ENCODE data around the gene ABCA1. TPM values are rescaled to one million over a fixed set of nuclear protein-coding genes. Genes with fewer than 3 reads are reported as not detected.
"Not testable (repeated sequence)": the region's sequence is repeated elsewhere in the genome, so short reads cannot be mapped to it uniquely, and the experiment has no call there.

ABCA1 gene
- total RNA-seq, 1 donor, result 73.1 TPM

GRCh38 chr9:104899759-104900247, 28.2 kb downstream of the ABCA1 start:
- Histone ChIP-seq H3K4me3 (ENCODE audit: insufficient read depth, low read length) (no peak overlapping the region), H4K20me1 (ENCODE audit: insufficient read depth, low read length) (no peaks in the 10 kb centered on the region), H3K36me3 (ENCODE audit: insufficient read depth, low read length) (no peaks in the 10 kb centered on the region), H2AFZ (ENCODE audit: low read length) (no peak overlapping the region), H3K27me3 (ENCODE audit: insufficient read depth, low read length) (no peaks in the 10 kb centered on the region), H3K79me2 (ENCODE audit: insufficient read depth, low read length) (no peaks in the 10 kb centered on the region), H3K9me3 (ENCODE audit: low read depth, low read length) (no peaks in the 10 kb centered on the region), H3K27ac (ENCODE audit: low read depth, low read length) (no peak overlapping the region), H3K4me1 (ENCODE audit: insufficient read depth, low read length) (peaks cover 17% of the 10 kb centered on the region), H3K4me2 (ENCODE audit: insufficient read depth, low read length) (no peak overlapping the region)
- no peak for TF ChIP-seq CTCF (IDR thresholded peaks at IDR 0.05; ENCODE audit: extremely low read depth, low read depth, low read length)
- no peak for DNase-seq (ENCODE audit: insufficient read length, low spot score, missing footprints)

DNA sequence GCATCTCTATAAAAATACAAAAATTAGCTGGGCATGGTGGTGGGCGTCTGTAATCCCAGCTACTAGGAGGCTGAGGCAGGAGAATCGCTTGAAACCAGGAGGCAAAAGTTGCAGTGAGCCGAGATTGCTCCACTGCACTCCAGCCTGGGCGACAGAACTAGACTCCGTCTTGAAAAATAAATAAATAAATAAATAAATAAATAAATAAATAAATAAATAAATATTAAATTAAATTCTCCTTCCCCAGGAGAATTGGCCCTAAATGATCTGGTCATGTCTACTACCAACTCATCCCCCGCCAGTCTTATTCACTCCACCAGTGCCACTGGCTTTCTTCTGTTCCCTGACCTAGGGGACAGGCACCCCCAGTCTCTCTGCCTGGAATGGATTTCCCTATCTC, 29.6 kb downstream of the ABCA1 start:
- H3K27me3 ChIP-seq (ENCODE audit: insufficient read depth, low read length); H3K4me3 ChIP-seq (ENCODE audit: insufficient read depth, low read length); H2AFZ ChIP-seq (ENCODE audit: low read length); H3K9me3 ChIP-seq (ENCODE audit: low read depth, low read length); H3K79me2 ChIP-seq (ENCODE audit: insufficient read depth, low read length); H3K27ac ChIP-seq (ENCODE audit: low read depth, low read length); H4K20me1 ChIP-seq (ENCODE audit: insufficient read depth, low read length); DNase-seq (ENCODE audit: insufficient read length, low spot score, missing footprints); H3K36me3 ChIP-seq (ENCODE audit: insufficient read depth, low read length); H3K4me2 ChIP-seq (ENCODE audit: insufficient read depth, low read length): not testable (repeated sequence)
- peaks cover 14% of the 10 kb centered on the region for H3K4me1 ChIP-seq (ENCODE audit: insufficient read depth, low read length)

DNA sequence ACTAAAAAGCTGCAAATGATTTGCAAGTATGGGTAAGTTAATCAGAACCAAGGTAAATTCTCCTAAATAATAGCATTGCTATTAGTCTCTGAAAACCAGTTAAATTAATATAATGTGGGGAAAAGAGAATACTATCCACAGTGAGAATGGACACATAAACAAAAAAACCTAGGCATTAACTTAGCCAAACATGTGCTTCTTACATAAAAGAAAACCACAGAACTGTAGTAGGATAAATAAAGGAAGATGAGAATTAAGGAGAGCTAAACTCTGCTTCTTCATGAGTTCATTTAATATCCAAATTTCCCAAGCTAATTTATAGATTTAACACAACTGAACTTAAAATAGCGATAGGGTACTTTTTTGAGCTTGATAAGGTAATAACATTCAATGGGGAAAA, 31.8 kb downstream of the ABCA1 start:
- H3K27ac ChIP-seq (ENCODE audit: low read depth, low read length), result peak overlapping the region; percentile 51
- no peaks in the 10 kb centered on the region for H3K79me2 ChIP-seq (ENCODE audit: insufficient read depth, low read length)
- H2AFZ ChIP-seq (ENCODE audit: low read length), result no peak overlapping the region
- no peak for DNase-seq (ENCODE audit: insufficient read length, low spot score, missing footprints)
- H3K27me3 ChIP-seq (ENCODE audit: insufficient read depth, low read length), result no peaks in the 10 kb centered on the region
- peaks cover 14% of the 10 kb centered on the region for H3K4me1 ChIP-seq (ENCODE audit: insufficient read depth, low read length)
- no peak overlapping the region for H3K4me2 ChIP-seq (ENCODE audit: insufficient read depth, low read length)
- H3K9me3 ChIP-seq (ENCODE audit: low read depth, low read length), result no peaks in the 10 kb centered on the region
- no peaks in the 10 kb centered on the region for H3K36me3 ChIP-seq (ENCODE audit: insufficient read depth, low read length)
- H3K4me3 ChIP-seq (ENCODE audit: insufficient read depth, low read length), result no peak overlapping the region
- no peak for TF ChIP-seq CTCF (IDR thresholded peaks at IDR 0.05; ENCODE audit: extremely low read depth, low read depth, low read length)
- no peaks in the 10 kb centered on the region for H4K20me1 ChIP-seq (ENCODE audit: insufficient read depth, low read length)

GRCh38 chr9:104895572-104895971, 32.4 kb downstream of the ABCA1 start:
- Histone ChIP-seq H3K27ac (ENCODE audit: low read depth, low read length) (peak overlapping the region; percentile 51), H3K36me3 (ENCODE audit: insufficient read depth, low read length) (no peaks in the 10 kb centered on the region), H2AFZ (ENCODE audit: low read length) (no peak overlapping the region), H3K4me1 (ENCODE audit: insufficient read depth, low read length) (peaks cover 14% of the 10 kb centered on the region), H3K4me2 (ENCODE audit: insufficient read depth, low read length) (peak overlapping the region; percentile 59), H3K27me3 (ENCODE audit: insufficient read depth, low read length) (no peaks in the 10 kb centered on the region), H3K9me3 (ENCODE audit: low read depth, low read length) (no peaks in the 10 kb centered on the region), H3K79me2 (ENCODE audit: insufficient read depth, low read length) (no peaks in the 10 kb centered on the region), H4K20me1 (ENCODE audit: insufficient read depth, low read length) (no peaks in the 10 kb centered on the region), H3K4me3 (ENCODE audit: insufficient read depth, low read length) (no peak overlapping the region)
- no peak for TF ChIP-seq CTCF (IDR thresholded peaks at IDR 0.05; ENCODE audit: extremely low read depth, low read depth, low read length)
- DNase-seq (ENCODE audit: insufficient read length, low spot score, missing footprints), result peak; percentile 80

Data from osteoblast (primary cell).